NK-92 treated with Interleukin-12 subunit alpha and Interleukin-12 subunit beta, amount 100 ng/mL, for 24 hours (cell line): ENCODE measurements around the gene IMMT.

ENCODE experiments used
- DNase-seq: peaks from one replicate; lab custom pipeline; 2025; lab: John Stamatoyannopoulos, UW

The IMMT gene

DNA sequence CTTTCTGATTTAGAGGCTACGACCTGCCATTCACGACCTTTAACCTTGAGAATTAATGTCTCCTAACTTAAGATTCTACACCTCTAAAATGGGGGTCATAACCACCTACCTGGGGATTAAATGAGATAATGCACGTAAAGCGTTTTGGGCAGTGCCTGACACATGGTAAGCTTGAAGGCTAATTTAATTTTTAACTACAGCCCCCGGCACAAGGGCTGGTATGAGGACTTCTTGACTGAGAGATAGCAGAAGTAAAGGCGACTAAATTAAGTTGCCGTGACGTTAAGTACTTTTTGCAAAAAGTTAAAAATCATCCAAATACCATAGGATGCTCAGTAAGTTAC is 4.5 kb upstream of the IMMT start:
- DNase-seq: no peak

DNA sequence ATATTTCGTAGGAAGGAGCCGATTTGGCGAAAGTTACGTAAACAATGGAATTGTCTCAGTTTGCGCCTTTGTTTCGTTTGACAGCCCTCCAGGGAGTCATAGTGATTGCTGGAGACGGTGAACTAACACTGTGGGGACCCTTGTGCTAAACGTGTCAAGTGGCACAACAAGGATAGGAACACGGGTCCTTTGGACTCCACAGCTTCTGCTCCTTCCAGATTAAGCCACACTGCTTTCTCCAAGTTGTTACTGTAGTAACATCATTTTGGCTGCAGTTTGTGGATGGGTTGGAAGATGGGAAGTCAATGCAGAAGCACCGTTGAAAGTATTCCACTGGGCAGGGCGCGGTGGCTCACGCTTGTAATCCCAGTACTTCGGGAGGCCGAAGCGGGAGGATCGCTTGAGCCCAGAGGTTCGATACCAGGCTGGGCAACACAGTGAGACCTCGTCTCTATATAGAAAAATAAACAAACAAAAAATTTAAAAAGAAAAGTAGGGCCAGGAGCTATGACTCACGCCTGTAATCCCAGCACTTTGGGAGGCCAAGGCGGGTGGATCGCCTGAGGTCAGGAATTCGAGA is 636 bp upstream of the IMMT start:
- no peak for DNase-seq

DNA sequence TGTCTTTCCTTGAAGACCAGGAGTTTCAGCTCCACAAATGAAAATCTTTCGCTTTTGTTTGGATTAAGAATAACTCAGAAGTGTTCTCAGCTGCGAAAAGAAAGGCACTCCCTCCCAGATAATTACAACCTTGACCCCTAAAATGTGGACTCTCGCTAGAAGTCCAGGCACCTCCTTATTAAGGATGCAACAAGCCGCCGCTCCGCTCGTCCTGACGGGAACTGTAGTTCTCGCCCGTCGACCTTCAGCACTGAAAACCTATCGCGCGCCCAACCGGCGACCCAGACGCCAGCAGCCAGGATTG is 559 bp downstream of the IMMT start:
- DNase-seq: no peak

DNA sequence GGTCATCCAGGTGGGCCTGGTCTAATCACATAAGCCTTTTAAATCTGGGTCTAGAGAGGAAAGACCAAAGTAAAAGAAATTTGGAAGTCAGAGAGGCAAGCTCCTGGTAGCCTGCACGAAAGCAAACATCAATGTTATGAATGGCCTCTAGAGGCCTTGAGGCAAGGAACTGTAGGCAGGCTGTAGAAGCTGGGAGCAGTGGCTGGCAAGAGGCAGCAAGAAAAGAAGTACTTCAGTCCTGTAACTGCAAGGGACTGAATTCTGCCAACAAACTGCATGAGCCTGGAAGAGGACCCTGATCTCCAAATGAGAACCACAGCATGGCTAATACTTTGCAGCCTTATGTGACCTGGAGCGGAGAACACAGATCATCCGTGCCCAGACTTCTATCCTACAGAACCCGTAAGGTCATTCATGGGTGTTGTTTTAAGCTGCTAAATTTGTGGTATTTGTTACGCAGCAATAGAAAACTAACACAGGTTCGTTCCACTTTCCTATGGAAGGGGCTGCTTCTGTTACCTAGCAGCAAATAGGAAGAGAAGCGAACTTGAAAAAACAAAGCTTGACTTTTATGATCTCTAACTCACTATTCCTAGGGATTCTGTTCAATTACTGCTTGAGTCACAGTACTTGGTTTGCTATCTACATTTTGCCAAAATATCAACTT is 1.2 kb downstream of the IMMT start:
- no peak for DNase-seq

DNA sequence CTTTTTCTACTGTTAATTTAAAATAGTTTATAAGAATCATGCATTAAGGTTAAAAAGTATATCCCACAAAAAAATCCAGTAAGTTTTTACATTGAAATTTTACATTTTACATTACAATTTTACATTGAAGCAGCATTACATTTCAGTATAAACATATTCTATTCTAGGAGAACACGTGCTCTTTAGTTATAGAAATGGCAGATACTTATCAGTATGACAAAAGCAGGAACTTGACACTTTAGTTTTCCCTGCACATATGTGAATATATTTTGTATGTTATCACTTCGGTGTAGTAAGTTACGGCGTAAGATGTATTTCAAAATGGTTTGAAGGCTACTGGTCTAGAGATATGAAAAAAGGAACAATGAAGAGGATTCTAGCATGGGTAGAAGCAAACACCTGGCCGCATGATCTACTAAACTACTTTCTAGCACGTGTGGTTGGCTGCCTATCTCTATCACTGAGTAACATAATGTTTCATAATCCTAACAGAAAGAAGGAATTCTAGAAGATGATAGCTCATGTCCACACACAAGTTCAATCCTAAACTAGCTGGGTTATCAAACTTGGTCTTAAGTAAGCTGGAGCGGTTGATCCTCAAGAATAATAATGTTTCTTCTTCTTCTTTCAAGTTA is 5.4 kb downstream of the IMMT start:
- DNase-seq: no peak

DNA sequence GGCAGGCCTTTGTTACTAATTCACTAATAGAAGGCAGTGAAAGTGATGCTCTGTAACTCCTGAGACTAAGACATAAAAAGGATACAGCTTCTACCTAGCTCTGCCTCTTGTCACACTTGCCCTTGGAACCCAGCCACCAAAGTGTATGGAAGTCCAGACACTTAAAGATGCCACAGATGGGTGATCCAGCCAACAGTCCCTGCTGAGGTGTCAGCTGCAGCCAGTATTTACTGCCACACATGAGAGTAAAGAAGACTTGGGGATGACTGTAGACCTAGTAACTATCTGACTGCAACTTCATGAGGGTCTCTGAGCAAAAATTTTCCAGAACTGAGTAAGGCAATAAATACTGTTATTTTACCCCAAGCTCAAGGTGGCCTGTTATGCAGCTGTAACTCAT is 8.8 kb downstream of the IMMT start:
- DNase-seq: no peak

DNA sequence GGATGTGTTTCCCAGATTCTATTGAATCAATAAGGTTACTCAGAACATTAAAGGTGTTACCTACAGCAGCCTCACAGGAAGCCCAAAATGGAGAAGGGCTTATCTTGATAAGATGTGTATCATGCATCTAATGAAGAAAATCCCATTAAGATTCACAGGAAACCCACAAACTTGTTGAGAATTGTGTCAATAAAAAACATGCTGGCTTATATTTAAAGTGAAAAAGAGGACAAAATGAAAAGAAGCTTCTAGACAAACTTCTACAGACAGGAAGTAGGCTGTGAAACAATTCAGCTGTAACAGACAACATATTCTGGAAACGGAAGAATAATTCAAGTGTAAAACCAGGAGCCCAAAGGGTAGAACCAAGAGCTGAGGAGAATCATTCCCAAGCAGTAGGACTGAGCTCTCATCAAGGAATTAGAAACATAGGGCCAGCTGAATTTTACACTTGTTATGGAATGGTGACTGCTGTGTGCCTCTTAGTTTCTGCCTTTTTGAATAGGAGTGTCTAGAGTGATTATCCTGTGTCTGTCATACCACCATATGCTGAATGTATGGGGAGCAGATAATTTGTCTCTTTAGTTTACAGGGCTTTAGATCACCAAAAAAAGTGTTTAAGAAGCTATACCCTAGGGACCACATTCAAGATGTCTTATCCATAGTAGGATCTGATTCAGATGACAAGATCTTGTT is 9.6 kb downstream of the IMMT start:
- DNase-seq: no peak

DNA sequence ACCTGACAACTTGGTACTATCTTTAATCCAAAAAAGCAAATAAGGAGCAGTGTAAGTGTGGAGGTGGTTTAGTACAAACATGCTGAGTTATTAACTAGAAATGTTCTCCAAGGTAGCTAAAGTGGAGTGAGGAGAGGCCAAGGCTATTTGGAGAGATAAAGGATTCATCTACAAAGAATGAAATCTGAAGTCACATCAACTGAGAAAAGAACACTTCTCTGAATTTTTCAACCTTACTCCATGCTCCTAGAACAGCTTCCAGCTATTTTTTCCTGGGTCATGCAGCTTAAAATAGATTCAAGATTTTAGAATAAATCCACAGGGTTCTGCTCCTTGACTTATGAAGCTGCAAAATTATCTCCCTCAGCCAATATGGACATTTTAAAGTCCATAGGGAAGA is 18.7 kb downstream of the IMMT start:
- DNase-seq: no peak

DNA sequence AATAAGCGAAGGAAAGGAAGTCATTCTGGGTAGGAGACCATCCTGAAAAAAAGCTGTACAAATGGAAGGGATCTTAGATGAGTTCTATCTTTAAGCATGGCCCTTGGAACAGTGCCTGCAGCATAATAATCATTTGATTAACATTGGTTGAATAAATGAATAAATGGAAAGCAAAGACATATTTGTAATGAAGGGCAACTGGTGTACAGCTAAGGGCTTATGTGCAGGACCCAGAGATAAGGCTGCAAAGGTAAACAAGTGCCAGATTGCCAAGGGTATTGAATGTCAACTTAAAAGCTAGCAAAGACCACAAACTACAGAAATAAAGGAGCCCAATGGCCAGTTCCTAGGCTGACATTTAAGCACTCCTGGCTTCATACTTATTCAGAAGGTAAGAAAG is 19.4 kb downstream of the IMMT start:
- no peak for DNase-seq

DNA sequence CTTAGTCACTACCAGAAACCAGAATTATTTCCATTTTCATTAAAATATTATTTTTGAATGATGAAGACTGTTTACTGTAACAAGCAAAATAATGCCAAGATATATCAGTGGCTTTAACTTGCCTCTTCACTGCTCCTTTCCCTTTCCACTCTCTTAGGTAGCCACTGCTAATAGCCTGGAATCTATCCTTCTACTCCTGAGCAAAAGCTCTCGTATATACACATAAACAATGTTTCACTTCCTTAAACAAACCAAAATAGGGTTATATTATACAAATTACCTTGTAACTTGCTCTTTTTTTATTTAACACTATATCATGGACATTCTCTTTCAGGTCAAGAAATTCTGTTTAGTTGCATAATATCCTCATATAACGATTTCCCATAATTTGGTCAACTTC is 20.8 kb downstream of the IMMT start:
- DNase-seq: no peak

DNA sequence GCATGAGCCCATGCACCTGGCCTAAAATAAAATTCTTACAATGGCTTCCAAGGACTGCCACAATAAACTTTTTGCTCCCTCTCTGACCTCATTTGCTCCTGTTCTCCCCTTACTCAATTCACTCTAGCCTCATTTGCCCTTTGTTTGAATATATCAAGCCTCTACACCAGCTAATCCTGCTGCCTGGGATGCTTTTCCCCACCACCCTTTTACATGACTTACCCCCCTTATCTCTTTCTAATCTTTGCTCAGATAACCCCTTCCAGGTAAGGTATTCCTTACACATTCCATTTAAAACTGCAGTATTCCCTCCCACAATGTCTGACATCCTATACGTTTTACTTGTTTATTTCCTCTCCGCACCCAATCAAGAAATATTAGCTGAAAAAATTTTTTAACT is 22.7 kb downstream of the IMMT start:
- no peak for DNase-seq

DNA sequence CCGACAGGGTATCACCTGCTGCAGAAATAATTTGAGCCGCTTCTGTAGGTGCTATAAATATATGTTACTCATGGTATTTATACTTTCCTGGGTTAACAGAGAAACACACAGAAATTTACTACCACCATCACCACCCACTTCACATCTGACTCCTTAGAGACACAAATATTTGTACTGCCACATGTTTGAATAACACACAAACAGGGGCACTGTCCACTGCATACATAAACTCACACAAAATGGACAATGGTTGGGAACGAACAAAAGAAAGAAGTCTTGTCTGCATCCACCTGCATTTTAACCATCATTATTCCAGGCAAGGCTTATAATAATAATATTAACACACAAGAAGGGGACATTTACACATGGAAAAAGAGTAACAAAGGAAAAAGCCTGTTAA is 24.0 kb downstream of the IMMT start:
- no peak for DNase-seq

DNA sequence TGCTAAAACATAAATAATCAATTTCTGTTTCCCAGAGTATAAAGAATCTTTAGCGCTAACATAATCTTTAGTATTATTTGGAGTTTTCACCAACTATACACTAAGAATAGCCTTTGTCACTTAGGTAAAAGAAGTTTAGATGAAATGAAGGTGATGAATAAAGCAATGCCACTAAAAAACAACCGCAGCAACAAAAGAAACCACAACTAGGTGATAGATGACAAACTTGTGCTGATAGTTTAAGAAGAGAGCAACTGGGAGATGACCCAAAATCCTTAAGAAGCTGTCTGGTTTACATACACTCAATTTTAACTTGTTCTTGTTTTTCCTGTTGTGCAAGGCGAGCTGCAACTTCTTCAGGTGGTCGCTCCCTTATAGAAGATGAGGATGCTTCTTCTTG is 24.8 kb downstream of the IMMT start:
- no peak for DNase-seq

DNA sequence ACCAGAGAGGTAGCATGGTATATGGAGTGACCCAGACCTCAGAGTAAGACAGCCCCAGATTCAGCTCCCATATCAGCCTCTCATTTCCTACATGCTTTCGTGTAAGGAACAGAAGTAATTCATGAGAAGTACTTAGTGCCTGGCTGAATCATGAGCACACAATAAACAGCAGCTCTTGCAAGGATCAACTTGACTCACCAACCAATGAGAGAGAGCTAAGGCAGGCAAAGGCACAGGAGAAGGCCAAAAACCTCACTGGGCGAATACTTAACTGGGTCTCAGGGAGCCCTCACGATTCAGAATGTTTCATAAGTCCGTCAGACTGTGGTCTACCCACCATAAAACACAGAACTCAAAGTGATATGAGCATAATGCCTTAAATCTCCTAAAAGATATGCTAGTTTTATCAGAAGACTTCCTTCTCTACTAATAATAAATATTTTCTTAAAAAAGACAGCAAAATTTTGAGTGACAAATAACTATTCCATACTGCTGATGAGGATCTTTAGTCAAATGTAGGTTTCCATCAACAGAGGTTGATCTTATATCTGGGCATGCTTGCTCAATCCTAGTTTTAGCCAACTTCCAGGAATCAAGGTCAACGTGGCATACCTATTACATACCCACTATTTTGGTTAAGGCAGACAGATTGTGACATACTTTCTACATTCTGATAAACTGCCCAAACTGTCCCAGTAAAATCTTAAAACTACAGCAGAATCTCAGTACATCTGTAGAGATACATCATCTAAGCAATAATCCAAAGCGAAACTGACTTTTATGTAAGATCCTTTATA is 34.9 kb downstream of the IMMT start:
- no peak for DNase-seq

DNA sequence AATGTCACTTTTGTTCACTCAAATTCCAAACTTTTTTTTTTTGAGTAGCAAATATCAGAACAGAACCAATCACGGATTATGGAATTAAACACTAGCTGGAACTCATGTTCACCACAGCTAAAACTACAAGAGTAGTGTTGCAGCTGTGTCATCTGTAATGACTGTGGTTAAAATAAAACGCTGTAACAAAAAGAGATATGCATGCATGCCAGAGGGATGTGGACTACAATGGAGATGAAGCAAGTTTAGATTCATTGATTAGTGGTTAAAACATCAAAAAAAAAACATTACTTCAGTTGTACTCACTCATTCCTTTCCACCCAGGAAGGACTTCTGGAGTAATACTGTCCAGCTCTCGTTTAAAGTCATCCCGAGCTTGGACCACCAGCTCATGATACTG is 37.0 kb downstream of the IMMT start:
- DNase-seq: no peak

DNA sequence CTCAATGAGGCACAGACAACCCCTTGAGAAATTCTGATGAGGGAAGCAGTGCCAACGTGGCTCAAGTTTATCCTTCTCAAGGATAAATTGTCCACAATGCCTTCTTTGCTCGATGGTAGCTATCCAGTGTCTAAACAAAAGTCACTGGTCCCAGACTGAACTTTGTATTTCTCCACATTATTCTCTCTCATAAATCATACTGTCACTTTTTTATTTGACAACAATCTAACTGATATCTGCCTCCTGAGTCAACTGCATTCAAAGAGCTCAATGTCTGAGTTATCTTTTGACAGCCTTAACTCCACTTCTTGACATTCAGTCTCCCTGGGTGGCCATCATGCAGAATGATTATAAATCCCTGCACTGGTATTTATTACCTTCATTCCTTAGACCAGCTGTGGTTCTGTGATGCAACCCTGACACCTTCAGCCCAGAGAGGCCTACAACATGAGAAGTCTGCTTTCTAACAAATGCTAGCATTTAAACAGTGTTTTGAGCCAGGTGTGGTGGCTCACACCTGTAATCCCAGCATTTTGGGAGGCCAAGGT is 38.2 kb downstream of the IMMT start:
- DNase-seq: no peak

DNA sequence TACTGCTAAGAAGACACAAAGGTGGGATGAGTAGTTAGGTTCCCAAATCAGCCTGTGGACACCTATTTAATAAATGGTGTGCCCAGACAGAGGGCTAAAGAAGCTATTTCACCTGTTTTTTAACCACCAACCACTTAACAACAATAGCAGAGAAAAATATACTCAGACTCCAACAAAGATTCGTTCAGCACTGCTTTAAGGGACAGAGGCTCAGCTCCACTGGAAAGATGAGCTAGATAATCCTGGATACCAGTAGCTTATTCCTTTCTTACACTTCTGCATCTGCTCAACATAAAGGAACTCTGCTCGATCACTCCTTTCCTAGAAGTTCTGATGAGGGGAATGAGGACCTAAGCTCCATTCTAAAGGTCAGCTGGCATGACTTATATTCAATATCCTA is 44.8 kb downstream of the IMMT start:
- no peak for DNase-seq

DNA sequence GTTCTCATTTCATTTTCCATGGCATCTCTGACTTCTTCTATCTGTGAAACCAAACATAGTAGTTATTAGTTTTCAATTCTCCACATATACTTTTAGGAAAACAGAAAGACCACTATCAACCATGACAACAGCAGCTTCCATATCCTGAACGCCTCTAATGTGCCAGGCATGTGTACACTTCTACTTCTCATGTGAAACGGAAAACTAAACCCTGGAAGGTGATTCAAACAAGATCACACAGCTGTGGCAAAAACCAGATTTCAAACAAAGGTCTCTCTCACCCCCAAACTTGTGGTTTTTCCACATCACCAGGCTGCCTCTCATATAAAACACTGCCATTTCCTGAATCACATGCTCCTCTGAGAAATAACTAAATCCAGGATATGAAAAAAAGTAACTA is 47.5 kb downstream of the IMMT start:
- no peak for DNase-seq

DNA sequence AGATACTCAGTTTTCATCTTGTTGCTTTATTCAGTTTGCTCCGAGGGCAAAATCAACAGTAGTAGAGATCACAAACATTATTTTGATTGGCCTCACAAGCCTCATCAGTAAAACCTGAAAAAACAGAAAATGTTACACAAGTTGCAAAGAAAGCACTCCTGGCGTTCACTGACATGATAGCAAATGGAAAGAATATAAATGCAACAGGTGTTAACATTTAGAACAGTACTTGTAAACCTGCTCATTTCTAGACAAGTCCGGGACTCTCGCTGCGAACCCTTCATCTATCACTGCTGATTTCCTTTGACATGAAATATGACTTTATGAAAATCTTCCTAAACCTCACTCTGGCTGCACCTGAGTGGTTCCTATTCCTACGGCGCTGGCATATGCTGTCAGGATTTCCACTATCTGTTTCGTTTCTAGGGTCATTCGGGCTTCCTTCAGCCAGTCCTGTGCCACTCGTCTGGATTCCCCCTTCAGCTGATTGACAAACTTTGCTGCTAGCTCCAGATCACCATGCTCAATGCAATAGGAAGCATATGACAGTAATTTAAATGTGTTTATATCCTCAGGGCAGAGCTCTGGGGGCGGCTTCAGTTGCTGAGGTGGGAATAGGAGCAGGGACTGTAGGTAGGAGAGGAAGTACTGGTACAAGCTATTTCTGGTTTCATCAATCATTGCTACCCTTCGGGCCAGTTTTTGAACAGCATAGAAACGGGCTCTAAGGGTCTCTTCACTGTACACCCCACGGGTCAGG is 51.2 kb downstream of the IMMT start:
- DNase-seq: no peak

DNA sequence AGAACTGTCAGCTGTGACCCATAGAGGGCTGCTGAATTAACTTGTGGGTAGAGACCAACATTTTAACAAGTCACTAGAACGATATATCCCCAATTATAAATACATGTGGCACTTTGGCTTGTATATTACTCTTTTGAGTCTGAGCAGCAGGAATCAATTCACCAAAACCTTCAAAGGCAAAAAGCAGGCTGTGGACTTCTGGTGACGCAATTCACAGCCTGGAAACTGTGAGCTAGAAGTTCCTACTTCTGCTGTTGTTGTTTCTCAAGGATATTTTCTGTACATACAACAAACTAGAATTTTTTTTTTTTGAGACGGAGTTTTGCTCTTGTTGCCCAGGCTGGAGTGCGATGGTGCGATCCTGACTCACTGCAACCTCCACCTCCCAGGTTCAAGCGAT is 52.0 kb downstream of the IMMT start:
- no peak for DNase-seq

DNA sequence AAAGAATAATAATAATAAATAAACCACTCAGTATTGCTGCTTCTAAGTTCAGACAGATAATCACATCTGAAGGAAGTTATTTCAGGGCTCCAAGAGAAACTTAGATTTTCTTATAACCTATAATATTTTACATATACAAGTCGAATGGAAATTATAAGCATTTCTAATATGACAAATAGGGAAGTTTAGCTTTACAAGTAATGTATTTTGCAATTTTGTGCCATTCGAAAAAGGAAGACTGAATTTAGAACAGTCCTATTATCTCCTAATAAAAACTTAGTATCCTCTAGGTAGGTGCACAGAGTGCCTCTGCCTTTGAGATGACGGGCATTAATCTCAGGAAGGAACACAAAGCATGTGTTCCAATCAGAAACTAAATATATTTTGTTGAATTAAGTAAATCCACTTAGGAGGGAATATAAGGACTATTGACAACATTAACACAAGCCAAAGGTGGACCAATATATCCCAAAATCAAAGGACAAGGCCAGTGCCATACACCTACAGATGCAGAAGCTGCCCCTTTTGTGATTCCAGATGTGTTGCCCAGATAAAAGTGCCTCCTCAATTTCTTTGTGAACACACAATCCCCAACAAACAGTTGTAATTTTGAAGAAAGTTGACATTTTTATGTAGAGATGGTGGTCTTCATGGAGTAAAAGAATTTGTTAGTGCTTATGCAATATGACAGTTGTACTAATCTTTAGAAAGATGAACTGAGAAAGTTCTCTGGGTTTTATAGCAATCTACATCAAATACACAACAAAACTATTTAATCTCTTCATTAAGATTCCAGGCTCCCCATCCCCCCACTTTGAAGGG is 52.6 kb downstream of the IMMT start:
- no peak for DNase-seq
